GM23338 (cell line): Measurements from ENCODE around the gene GLCCI1. TPM values are rescaled to one million over a fixed set of nuclear protein-coding genes. Genes with fewer than 3 reads are reported as not detected.

Source experiments
- ATAC-seq: fragments of 200-7000 bp; cut with Tn5 transposase; 3 replicates; pipeline ENCODE4 v1.9.1; 2020
- DNase-seq: peaks from one replicate; pipeline ENCODE4 v3.0.0-alpha.2; 2015; ENCODE audit warnings: low spot score
- H2AFZ ChIP-seq: fragments of 200-600 bp; sonication (generic); 2 replicates; pipeline ENCODE4 v1.8.0; 2016; ENCODE audit warnings: antibody characterized with exemption, mild to moderate bottlenecking, moderate library complexity
- H3F3A ChIP-seq: fragments of 200-600 bp; sonication (generic); replicated peaks from 2 replicates; pipeline ENCODE4 v1.8.0; 2017; ENCODE audit warnings: antibody characterized with exemption, mixed run types, low read depth
- H3K27ac ChIP-seq: fragments of 200-600 bp; sonication (generic); 2 replicates; pipeline ENCODE4 v1.6.1; 2016; ENCODE audit warnings: low read depth
- H3K27me3 ChIP-seq: fragments of 200-600 bp; sonication (generic); 2 replicates; pipeline ENCODE4 v1.8.0; 2016; ENCODE audit warnings: mild to moderate bottlenecking, mixed run types, moderate library complexity; ENCODE audit not compliant: insufficient read depth
- H3K36me3 ChIP-seq: fragments of 200-600 bp; sonication (generic); 2 replicates; pipeline ENCODE4 v1.8.0; 2016; ENCODE audit warnings: mild to moderate bottlenecking; ENCODE audit not compliant: insufficient read depth
- H3K4me1 ChIP-seq: fragments of 200-600 bp; sonication (generic); 2 replicates; pipeline ENCODE4 v1.8.0; 2016; ENCODE audit warnings: mild to moderate bottlenecking, moderate library complexity; ENCODE audit not compliant: insufficient read depth
- H3K4me2 ChIP-seq: fragments of 200-600 bp; sonication (generic); 2 replicates; pipeline ENCODE4 v1.7.1; 2017; ENCODE audit warnings: mixed run types
- H3K4me3 ChIP-seq: fragments of 200-600 bp; sonication (generic); 2 replicates; pipeline ENCODE4 v1.6.1; 2016; ENCODE audit warnings: mixed run types
- H3K79me2 ChIP-seq: fragments of 200-600 bp; sonication (generic); replicated peaks from 2 replicates; pipeline ENCODE4 v1.8.0; 2017; ENCODE audit warnings: mild to moderate bottlenecking; ENCODE audit not compliant: insufficient read depth
- H3K9me2 ChIP-seq: fragments of 200-600 bp; sonication (generic); 2 replicates; pipeline ENCODE4 v1.8.0; 2017; ENCODE audit not compliant: insufficient read depth
- H4K20me1 ChIP-seq: fragments of 200-600 bp; sonication (generic); replicated peaks from 2 replicates; pipeline ENCODE4 v1.8.0; 2017; ENCODE audit warnings: mild to moderate bottlenecking; ENCODE audit not compliant: insufficient read depth
- H3K27ac Mint-ChIP-seq: 2 replicates; pipeline ENCODE4 v1.8.0; 2020; ENCODE audit warnings: inconsistent platforms, mild to moderate bottlenecking, moderate library complexity, mixed read lengths
- H3K27me3 Mint-ChIP-seq: 3 replicates; pipeline ENCODE4 v1.8.0; 2022; ENCODE audit warnings: low read depth, mild to moderate bottlenecking, moderate library complexity, mixed read lengths, inconsistent platforms; ENCODE audit not compliant: insufficient read depth, poor library complexity
- H3K36me3 Mint-ChIP-seq: 3 replicates; pipeline ENCODE4 v1.8.0; 2021; ENCODE audit warnings: low read depth, mild to moderate bottlenecking, inconsistent platforms, moderate library complexity, mixed read lengths
- H3K4me1 Mint-ChIP-seq: 3 replicates; pipeline ENCODE4 v1.8.0; 2020; ENCODE audit warnings: mild to moderate bottlenecking, inconsistent platforms, mixed read lengths
- H3K4me3 Mint-ChIP-seq: 3 replicates; pipeline ENCODE4 v1.8.0; 2021; ENCODE audit warnings: moderate library complexity, mild to moderate bottlenecking, inconsistent platforms, mixed read lengths
- H3K9me3 Mint-ChIP-seq: 3 replicates; pipeline ENCODE4 v1.8.0; 2020; ENCODE audit warnings: moderate library complexity, mild to moderate bottlenecking, inconsistent platforms, mixed read lengths
- EZH2 ChIP-seq: fragments of 200-600 bp; sonication (generic); IDR thresholded peaks from one replicate; pipeline ENCODE4 v1.8.0; 2017; ENCODE audit warnings: antibody characterized with exemption, mild to moderate bottlenecking, low read depth; ENCODE audit not compliant: unreplicated experiment
- JUNB ChIP-seq: IDR thresholded peaks from one replicate; pipeline ENCODE4 v1.6.1; 2016; ENCODE audit warnings: antibody characterized with exemption; ENCODE audit not compliant: unreplicated experiment
- NANOG ChIP-seq: IDR thresholded peaks from 2 replicates; pipeline ENCODE4 v1.6.1; 2016; ENCODE audit warnings: antibody characterized with exemption, borderline replicate concordance
- POLR2AphosphoS5 ChIP-seq: IDR thresholded peaks from 2 replicates; pipeline ENCODE4 v1.6.1; 2016; ENCODE audit warnings: antibody characterized with exemption, low read depth
- STAT1 ChIP-seq: IDR thresholded peaks from one replicate; pipeline ENCODE4 v1.6.1; 2016; ENCODE audit warnings: antibody characterized with exemption; ENCODE audit not compliant: unreplicated experiment
- ZNF331 ChIP-seq: fragments of 250-450 bp; sonication (Bioruptor Pico); IDR thresholded peaks from 2 replicates; pipeline ENCODE4 v1.5.0; 2020; ENCODE audit warnings: low read depth, mild to moderate bottlenecking, moderate library complexity
- polyA plus RNA-seq: library from polyadenylated mRNA; unstranded; fragments of >200 nt; fragmentation: Nextera tagmentation; extraction: Ambion mirVana; gene quantifications from 2 replicates; pipeline ENCODE4 v1.2.1, GENCODE V29; 2016
- total RNA-seq: library from RNA; depleted of rRNA; stranded (reverse); fragments of >200 nt; shearing (Covaris generic); gene quantifications from 2 replicates; pipeline ENCODE4 v1.2.3, GENCODE V29; 2014
- TF ChIP-seq, protein P1 (sequence below), 2 experiments: fragments of 200-600 bp in 1 of 2; sonication (generic) in 1 of 2; conservative IDR thresholded peaks; 2 replicates each; pipeline versions ENCODE4 v1.5.1 to v1.6.1; 2016 to 2017; ENCODE audit warnings: antibody characterized with exemption in 2 of 2, low read depth in 2 of 2, mild to moderate bottlenecking in 2 of 2, moderate library complexity in 1 of 2
- TF ChIP-seq, protein P2 (sequence below): IDR thresholded peaks from one replicate; pipeline ENCODE4 v1.6.1; 2018; ENCODE audit warnings: antibody characterized with exemption; ENCODE audit not compliant: unreplicated experiment

The GLCCI1 gene
- total and polyA plus RNA-seq, 2 experiments from 2014 or later = 15.0 to 15.7 TPM

DNA sequence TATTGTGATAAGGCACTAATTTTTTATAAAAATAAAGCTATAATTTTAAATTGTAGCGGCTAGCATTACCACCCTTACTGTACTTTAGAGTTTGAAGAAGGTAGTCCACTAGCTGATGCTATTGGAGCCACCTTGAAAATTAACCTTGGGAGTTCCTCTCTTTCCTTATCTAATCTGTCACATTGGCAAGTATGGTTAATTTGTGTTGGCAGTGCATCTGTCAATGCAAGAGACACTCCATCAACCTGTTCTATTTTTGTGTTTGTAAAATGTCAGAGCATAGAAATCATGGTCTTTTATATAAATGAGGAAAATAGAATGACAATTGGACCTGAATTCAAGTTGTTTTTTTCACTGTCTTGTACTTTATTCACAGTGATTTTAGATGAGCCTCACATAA, 20.5 kb downstream of the GLCCI1 start (continued):
- TF ChIP-seq, protein P1, sequence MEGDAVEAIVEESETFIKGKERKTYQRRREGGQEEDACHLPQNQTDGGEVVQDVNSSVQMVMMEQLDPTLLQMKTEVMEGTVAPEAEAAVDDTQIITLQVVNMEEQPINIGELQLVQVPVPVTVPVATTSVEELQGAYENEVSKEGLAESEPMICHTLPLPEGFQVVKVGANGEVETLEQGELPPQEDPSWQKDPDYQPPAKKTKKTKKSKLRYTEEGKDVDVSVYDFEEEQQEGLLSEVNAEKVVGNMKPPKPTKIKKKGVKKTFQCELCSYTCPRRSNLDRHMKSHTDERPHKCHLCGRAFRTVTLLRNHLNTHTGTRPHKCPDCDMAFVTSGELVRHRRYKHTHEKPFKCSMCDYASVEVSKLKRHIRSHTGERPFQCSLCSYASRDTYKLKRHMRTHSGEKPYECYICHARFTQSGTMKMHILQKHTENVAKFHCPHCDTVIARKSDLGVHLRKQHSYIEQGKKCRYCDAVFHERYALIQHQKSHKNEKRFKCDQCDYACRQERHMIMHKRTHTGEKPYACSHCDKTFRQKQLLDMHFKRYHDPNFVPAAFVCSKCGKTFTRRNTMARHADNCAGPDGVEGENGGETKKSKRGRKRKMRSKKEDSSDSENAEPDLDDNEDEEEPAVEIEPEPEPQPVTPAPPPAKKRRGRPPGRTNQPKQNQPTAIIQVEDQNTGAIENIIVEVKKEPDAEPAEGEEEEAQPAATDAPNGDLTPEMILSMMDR (conservative IDR thresholded peaks at IDR 0.05; ENCODE audit: low read depth in 2 of 2) = no peak
- no peak for TF ChIP-seq POLR2AphosphoS5

DNA sequence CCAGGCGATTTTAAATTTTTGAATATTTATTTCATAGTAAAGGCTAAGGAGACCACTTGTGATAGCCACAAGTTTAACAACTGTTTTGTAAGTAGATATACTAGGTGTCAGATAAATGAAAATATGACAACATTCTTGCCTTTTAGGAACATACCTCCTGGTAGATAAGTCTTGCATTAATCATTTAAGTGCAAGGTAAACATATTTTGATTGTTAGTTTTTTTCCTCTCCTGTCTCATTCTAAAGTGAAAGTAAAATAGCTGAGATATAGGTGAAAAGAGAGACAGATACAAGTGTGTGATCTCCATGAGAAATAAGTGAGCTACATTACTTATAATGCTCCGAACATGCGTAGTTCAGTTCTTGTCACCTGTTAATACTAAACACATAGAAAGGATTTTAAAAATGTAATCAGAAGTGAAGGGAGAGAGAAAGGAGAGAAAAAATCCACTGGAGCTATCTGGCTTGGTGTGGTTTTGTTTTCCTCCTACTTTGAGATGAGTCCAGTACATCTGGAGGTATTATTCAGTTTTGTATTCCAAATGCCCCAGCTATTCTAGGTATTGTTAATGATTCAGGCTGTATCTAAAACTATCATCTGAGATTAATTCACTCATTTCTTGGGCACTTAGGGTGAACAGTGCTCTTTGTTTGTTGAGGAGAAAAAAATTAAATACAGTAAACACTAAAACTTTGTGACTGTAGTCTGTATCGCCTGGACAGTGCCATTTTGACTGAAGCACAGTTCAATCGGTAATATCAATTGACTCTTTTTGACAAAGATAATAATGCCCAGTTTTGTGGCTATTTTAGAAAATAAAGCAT, 21.2 kb downstream of the GLCCI1 start:
- TF ChIP-seq NANOG (no peak), EZH2 (no peak), STAT1 (no peak), JUNB (no peak)
- TF ChIP-seq, protein P2, sequence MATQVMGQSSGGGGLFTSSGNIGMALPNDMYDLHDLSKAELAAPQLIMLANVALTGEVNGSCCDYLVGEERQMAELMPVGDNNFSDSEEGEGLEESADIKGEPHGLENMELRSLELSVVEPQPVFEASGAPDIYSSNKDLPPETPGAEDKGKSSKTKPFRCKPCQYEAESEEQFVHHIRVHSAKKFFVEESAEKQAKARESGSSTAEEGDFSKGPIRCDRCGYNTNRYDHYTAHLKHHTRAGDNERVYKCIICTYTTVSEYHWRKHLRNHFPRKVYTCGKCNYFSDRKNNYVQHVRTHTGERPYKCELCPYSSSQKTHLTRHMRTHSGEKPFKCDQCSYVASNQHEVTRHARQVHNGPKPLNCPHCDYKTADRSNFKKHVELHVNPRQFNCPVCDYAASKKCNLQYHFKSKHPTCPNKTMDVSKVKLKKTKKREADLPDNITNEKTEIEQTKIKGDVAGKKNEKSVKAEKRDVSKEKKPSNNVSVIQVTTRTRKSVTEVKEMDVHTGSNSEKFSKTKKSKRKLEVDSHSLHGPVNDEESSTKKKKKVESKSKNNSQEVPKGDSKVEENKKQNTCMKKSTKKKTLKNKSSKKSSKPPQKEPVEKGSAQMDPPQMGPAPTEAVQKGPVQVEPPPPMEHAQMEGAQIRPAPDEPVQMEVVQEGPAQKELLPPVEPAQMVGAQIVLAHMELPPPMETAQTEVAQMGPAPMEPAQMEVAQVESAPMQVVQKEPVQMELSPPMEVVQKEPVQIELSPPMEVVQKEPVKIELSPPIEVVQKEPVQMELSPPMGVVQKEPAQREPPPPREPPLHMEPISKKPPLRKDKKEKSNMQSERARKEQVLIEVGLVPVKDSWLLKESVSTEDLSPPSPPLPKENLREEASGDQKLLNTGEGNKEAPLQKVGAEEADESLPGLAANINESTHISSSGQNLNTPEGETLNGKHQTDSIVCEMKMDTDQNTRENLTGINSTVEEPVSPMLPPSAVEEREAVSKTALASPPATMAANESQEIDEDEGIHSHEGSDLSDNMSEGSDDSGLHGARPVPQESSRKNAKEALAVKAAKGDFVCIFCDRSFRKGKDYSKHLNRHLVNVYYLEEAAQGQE = no peak
- Histone ChIP-seq H3K4me1 (no peaks in the 10 kb centered on the region), H3K4me3 (no peak overlapping the region), H2AFZ (no peak overlapping the region), H3K27ac (no peak overlapping the region), H3K36me3 (peaks cover 6% of the 10 kb centered on the region; the same call in 1 of the 2 replicates), H3K79me2 (peaks cover 87% of the 10 kb centered on the region), H3K9me2 (no peaks in the 10 kb centered on the region), H3K27me3 (no peaks in the 10 kb centered on the region), H3F3A (no peaks in the 10 kb centered on the region), H3K4me2 (no peak overlapping the region), H4K20me1 (no peaks in the 10 kb centered on the region)
- H3K36me3 Mint-ChIP-seq = peaks cover 24% of the 10 kb centered on the region
- peaks cover 9% of the 10 kb centered on the region; the same call in 2 of the 3 replicates for H3K4me1 Mint-ChIP-seq
- peaks cover 2% of the 10 kb centered on the region for H3K27me3 Mint-ChIP-seq
- H3K4me3 Mint-ChIP-seq = no peak overlapping the region
- ATAC-seq = no peak
- DNase-seq = no peak
- H3K27ac Mint-ChIP-seq = no peak overlapping the region
- peaks cover 22% of the 10 kb centered on the region for H3K9me3 Mint-ChIP-seq

DNA sequence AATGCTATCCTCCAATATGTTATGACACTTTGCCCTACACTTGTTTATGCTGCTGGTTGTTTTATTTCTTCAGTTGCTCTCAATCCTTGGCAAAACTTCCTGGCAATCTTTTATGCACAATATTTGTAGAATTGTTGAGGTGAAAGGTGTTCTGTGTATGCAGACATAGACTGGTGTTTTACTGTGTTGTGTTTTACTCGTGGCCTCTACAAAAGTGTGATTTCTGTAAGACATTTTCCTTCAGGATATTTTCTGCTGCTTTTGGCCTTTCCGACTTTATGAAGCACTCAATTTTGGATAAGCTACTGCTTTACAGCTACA, 21.8 kb downstream of the GLCCI1 start:
- Mint-ChIP-seq H3K4me3 (no peak overlapping the region), H3K36me3 (peaks cover 29% of the 10 kb centered on the region), H3K27me3 (peaks cover 2% of the 10 kb centered on the region), H3K9me3 (peaks cover 26% of the 10 kb centered on the region), H3K27ac (no peak overlapping the region), H3K4me1 (0 out of 3 replicates have a peak, but pooled peaks cover 5% of the 10 kb centered on the region)
- H3K4me1 ChIP-seq = no peaks in the 10 kb centered on the region
- no peak overlapping the region for H3K4me3 ChIP-seq
- H3K79me2 ChIP-seq = peaks cover 87% of the 10 kb centered on the region
- no peaks in the 10 kb centered on the region for H3F3A ChIP-seq
- peaks cover 6% of the 10 kb centered on the region; the same call in 1 of the 2 replicates for H3K36me3 ChIP-seq
- ATAC-seq (no peak), DNase-seq (no peak)
- H4K20me1 ChIP-seq = no peaks in the 10 kb centered on the region
- H3K4me2 ChIP-seq = no peak overlapping the region
- no peaks in the 10 kb centered on the region for H3K9me2 ChIP-seq
- no peak overlapping the region for H2AFZ ChIP-seq
- no peaks in the 10 kb centered on the region for H3K27me3 ChIP-seq
- no peak overlapping the region for H3K27ac ChIP-seq
- no peak for TF ChIP-seq NANOG
- no peak for TF ChIP-seq ZNF331 (CRISPR knock-in tag)
- TF ChIP-seq, protein P2 = no peak
